H9 (cell line): ENCODE results near the gene TMEM150B. TPM values are rescaled to one million over a fixed set of nuclear protein-coding genes. Genes with fewer than 3 reads are reported as not detected.

Experiments
- DNase-seq: peaks from one replicate; pipeline ENCODE4 v3.0.0-alpha.2; 2017
- H2AFZ ChIP-seq: one replicate; pipeline ENCODE4 v1.6.1; 2013; ENCODE audit warnings: mild to moderate bottlenecking, low read length, control low read depth, moderate library complexity
- H2AK5ac ChIP-seq: 2 replicates; pipeline ENCODE4 v1.6.1; 2013; ENCODE audit warnings: low read length, control low read depth, mixed read lengths; ENCODE audit not compliant: insufficient read length
- H2BK120ac ChIP-seq: one replicate; pipeline ENCODE4 v1.6.1; 2013; ENCODE audit warnings: low read depth, mild to moderate bottlenecking, low read length, control low read depth, inconsistent platforms; ENCODE audit not compliant: poor library complexity, severe bottlenecking
- H2BK12ac ChIP-seq: 2 replicates; pipeline ENCODE4 v1.6.1; 2013; ENCODE audit warnings: low read length, control low read depth, mixed read lengths, low read depth; ENCODE audit not compliant: insufficient read length
- H2BK15ac ChIP-seq: 2 replicates; pipeline ENCODE4 v1.6.1; 2013; ENCODE audit warnings: low read depth, low read length, control low read depth
- H2BK20ac ChIP-seq: one replicate; pipeline ENCODE4 v1.6.1; 2013; ENCODE audit warnings: low read depth, mild to moderate bottlenecking, low read length, control low read depth, inconsistent platforms; ENCODE audit not compliant: poor library complexity, severe bottlenecking
- H2BK5ac ChIP-seq: 2 replicates; pipeline ENCODE4 v1.6.1; 2013; ENCODE audit warnings: low read length, control low read depth, mixed read lengths; ENCODE audit not compliant: insufficient read length
- H3K14ac ChIP-seq: 2 replicates; pipeline ENCODE4 v1.6.1; 2013; ENCODE audit warnings: low read length, control low read depth; ENCODE audit not compliant: insufficient read depth
- H3K18ac ChIP-seq: 2 replicates; pipeline ENCODE4 v1.6.1; 2013; ENCODE audit warnings: low read depth, mild to moderate bottlenecking, mixed read lengths, low read length, control low read depth; ENCODE audit not compliant: insufficient read length
- H3K23ac ChIP-seq: 2 replicates; pipeline ENCODE4 v1.6.1; 2013; ENCODE audit warnings: low read length, control low read depth, mixed read lengths, low read depth; ENCODE audit not compliant: insufficient read length
- H3K23me2 ChIP-seq: 2 replicates; pipeline ENCODE4 v1.6.1; 2013; ENCODE audit warnings: low read depth, mild to moderate bottlenecking, mixed read lengths, low read length, control low read depth; ENCODE audit not compliant: insufficient read length, poor library complexity, severe bottlenecking
- H3K27ac ChIP-seq: 2 replicates; pipeline ENCODE4 v1.5.1; 2013; ENCODE audit warnings: low read length, control low read depth, mixed read lengths, low read depth; ENCODE audit not compliant: insufficient read length
- H3K27me3 ChIP-seq: 2 replicates; pipeline ENCODE4 v1.6.1; 2013; ENCODE audit warnings: low read length, control low read depth, inconsistent platforms; ENCODE audit not compliant: insufficient read depth
- H3K4ac ChIP-seq: 2 replicates; pipeline ENCODE4 v1.6.1; 2013; ENCODE audit warnings: low read depth, mild to moderate bottlenecking, control low read depth, inconsistent platforms, low read length, moderate library complexity
- H3K4me1 ChIP-seq: 2 replicates; pipeline ENCODE4 v1.6.1; 2013; ENCODE audit warnings: low read length, control low read depth, inconsistent platforms; ENCODE audit not compliant: insufficient read depth
- H3K4me2 ChIP-seq: 2 replicates; pipeline ENCODE4 v1.6.1; 2013; ENCODE audit warnings: low read length, control low read depth, mixed read lengths; ENCODE audit not compliant: insufficient read length, insufficient read depth
- H3K56ac ChIP-seq: 2 replicates; pipeline ENCODE4 v1.6.1; 2013; ENCODE audit warnings: low read depth, mild to moderate bottlenecking, mixed read lengths, low read length, control low read depth; ENCODE audit not compliant: insufficient read length
- H3K79me1 ChIP-seq: 2 replicates; pipeline ENCODE4 v1.6.1; 2013; ENCODE audit warnings: low read depth, mild to moderate bottlenecking, moderate library complexity, low read length, control low read depth, inconsistent platforms; ENCODE audit not compliant: insufficient read depth, poor library complexity, severe bottlenecking
- H3K79me2 ChIP-seq: 2 replicates; pipeline ENCODE4 v1.6.1; 2013; ENCODE audit warnings: low read length, control low read depth, inconsistent platforms; ENCODE audit not compliant: insufficient read depth
- H3K9ac ChIP-seq: 2 replicates; pipeline ENCODE4 v1.6.1; 2013; ENCODE audit warnings: low read length, control low read depth, mixed read lengths; ENCODE audit not compliant: insufficient read length; ENCODE audit errors: extremely low read depth
- H3K9me3 ChIP-seq: one replicate; pipeline ENCODE4 v1.6.1; 2013; ENCODE audit warnings: low read depth, low read length, inconsistent platforms; ENCODE audit not compliant: control insufficient read depth
- H3T11ph ChIP-seq: one replicate; pipeline ENCODE4 v1.6.1; 2013; ENCODE audit warnings: mild to moderate bottlenecking, low read length, control low read depth, inconsistent platforms
- H4K20me1 ChIP-seq: one replicate; pipeline ENCODE4 v1.6.1; 2013; ENCODE audit not compliant: control insufficient read depth, insufficient read length, insufficient read depth
- H4K5ac ChIP-seq: 2 replicates; pipeline ENCODE4 v1.6.1; 2013; ENCODE audit warnings: low read depth, mild to moderate bottlenecking, mixed read lengths, low read length, control low read depth; ENCODE audit not compliant: insufficient read length
- H4K8ac ChIP-seq: replicated peaks from 2 replicates; pipeline ENCODE4 v1.6.1; 2013; ENCODE audit warnings: low read length, control low read depth, mixed read lengths, low read depth; ENCODE audit not compliant: insufficient read length
- H4K91ac ChIP-seq: 2 replicates; pipeline ENCODE4 v1.6.1; 2013; ENCODE audit warnings: low read depth, mild to moderate bottlenecking, moderate library complexity, mixed read lengths, low read length, control low read depth; ENCODE audit not compliant: insufficient read length
- H3K27ac Mint-ChIP-seq, 3 experiments: 2 replicates in 2 of 3; 3 replicates in 1 of 3; pipeline ENCODE4 v1.8.0; 2020 to 2021; ENCODE audit warnings: mixed read lengths in 3 of 3, mild to moderate bottlenecking in 1 of 3, moderate library complexity in 1 of 3
- H3K27me3 Mint-ChIP-seq: 2 replicates; pipeline ENCODE4 v1.8.0; 2021; ENCODE audit warnings: low read depth, mild to moderate bottlenecking, moderate library complexity, mixed read lengths
- H3K36me3 Mint-ChIP-seq, 3 experiments: 2 replicates in 2 of 3; 3 replicates in 1 of 3; pipeline ENCODE4 v1.8.0; 2020 to 2021; ENCODE audit warnings: low read depth in 3 of 3, mixed read lengths in 3 of 3; ENCODE audit not compliant: insufficient read depth in 1 of 3
- H3K4me1 Mint-ChIP-seq, 2 experiments: 2 replicates each; pipeline ENCODE4 v1.8.0; 2020; ENCODE audit warnings: mixed read lengths in 2 of 2
- H3K4me3 Mint-ChIP-seq, 2 experiments: 2 replicates in 1 of 2; 3 replicates in 1 of 2; pipeline ENCODE4 v1.8.0; 2020 to 2021; ENCODE audit warnings: mild to moderate bottlenecking in 2 of 2, mixed read lengths in 2 of 2, moderate library complexity in 1 of 2
- H3K9me3 Mint-ChIP-seq, 2 experiments: 2 replicates in 1 of 2; 3 replicates in 1 of 2; pipeline ENCODE4 v1.8.0; 2020; ENCODE audit warnings: mild to moderate bottlenecking in 2 of 2, mixed read lengths in 2 of 2, moderate library complexity in 1 of 2
- CTCF ChIP-seq: fragments of 200-600 bp; sonication (generic); conservative IDR thresholded peaks from 3 replicates; pipeline ENCODE4 v1.8.0; 2021; ENCODE audit warnings: antibody characterized with exemption, mild to moderate bottlenecking
- WGBS: extraction: QIAGEN DNeasy Blood & Tissue Kit; methylation state at CpG from one replicate; pipeline ENCODE4 v1.1.7; 2013; ENCODE audit warnings: missing lambda C conversion rate, low lambda C conversion rate, mixed read lengths; ENCODE audit not compliant: insufficient read length; ENCODE audit errors: extremely low coverage; 5-methylcytosine and 5-hydroxymethylcytosine counted together
- total RNA-seq: library from RNA; stranded (reverse); gene quantifications from 2 replicates; pipeline ENCODE4 v1.2.1, GENCODE V29; 2021

The TMEM150B gene
- total RNA-seq, 1 experiment from 2014 or later, result 0.63 TPM

- H3K23me2 ChIP-seq, result peaks cover 11% of the 10 kb centered on the region
- no peak within 1 kb of the TSS for H2BK20ac ChIP-seq
- no peak within 1 kb of the TSS for H3K14ac ChIP-seq
- no peak within 1 kb of the TSS for H3T11ph ChIP-seq
- no peak within 1 kb of the TSS for H3K23ac ChIP-seq
- H3K9me3 ChIP-seq, result no peaks in the 10 kb centered on the region
- WGBS, result no CpG with 5 or more reads among the region's 44 CpGs
- no peaks in the 10 kb centered on the region for H4K20me1 ChIP-seq
- Mint-ChIP-seq H3K9me3 (no peaks in the 10 kb centered on the region; a peak in 1 of 5 replicates), H3K27ac (peak within 1 kb of the TSS in 2 of 3 experiments; percentile 40 to 80; a peak in 2 of 7 replicates), H3K36me3 (peaks cover 0 to 14% (median 7%) of the 10 kb centered on the region in 3 experiments; a peak in 5 of 7 replicates), H3K27me3 (no peaks in the 10 kb centered on the region; the same call in 1 of the 2 replicates), H3K4me1 (peaks cover 20 to 31% of the 10 kb centered on the region in 2 experiments), H3K4me3 (peak within 1 kb of the TSS; percentile 72 to 84)
- H3K79me1 ChIP-seq, result no peaks in the 10 kb centered on the region
- peak within 1 kb of the TSS; percentile 71 for H3K4me2 ChIP-seq
- no peak within 1 kb of the TSS for H3K27ac ChIP-seq
- H2BK15ac ChIP-seq, result no peak within 1 kb of the TSS
- no peak within 1 kb of the TSS for H3K18ac ChIP-seq
- H4K8ac ChIP-seq, result no peak within 1 kb of the TSS
- no peaks in the 10 kb centered on the region for H3K27me3 ChIP-seq
- H2BK5ac ChIP-seq, result no peak within 1 kb of the TSS
- H2AK5ac ChIP-seq, result no peak within 1 kb of the TSS
- no peaks in the 10 kb centered on the region for H3K79me2 ChIP-seq
- no peak within 1 kb of the TSS for H2AFZ ChIP-seq
- no peak within 1 kb of the TSS for H2BK120ac ChIP-seq
- H4K5ac ChIP-seq, result no peak within 1 kb of the TSS
- H3K4me1 ChIP-seq, result no peaks in the 10 kb centered on the region; the same call in 1 of the 2 replicates
- no peak within 1 kb of the TSS for H3K9ac ChIP-seq
- DNase-seq, result peak; percentile 89
- no peak within 1 kb of the TSS for H4K91ac ChIP-seq
- no peak within 1 kb of the TSS for H2BK12ac ChIP-seq
- TF ChIP-seq CTCF, result no peak
- H3K56ac ChIP-seq, result no peak within 1 kb of the TSS
- H3K4ac ChIP-seq, result no peak within 1 kb of the TSS; the same call in 1 of the 2 replicates
Observed at GRCh38 chr19:55283548-55284377, 41.4 kb downstream of the TMEM150B start, which contains the start of gene BRSK1. Gene BRSK1 (plus strand): TSS chr19:55283997. CDS start chr19:55284443, 446 bp downstream.
